ENCODE measurements around the gene NEMF. TPM values are rescaled to one million over a fixed set of nuclear protein-coding genes. Genes with fewer than 3 reads are reported as not detected.
"Not testable (repeated sequence)": the region's sequence is repeated elsewhere in the genome, so short reads cannot be mapped to it uniquely, and the experiment has no call there.

Gene NEMF
- total RNA-seq, 2 donors from 2014 or later = 75.1 to 82.6 TPM

- Mint-ChIP-seq H3K36me3 (ENCODE audit: low read depth) (peaks cover 70% of the 10 kb centered on the region), H3K4me1 (no peaks in the 10 kb centered on the region), H3K9me3 (no peaks in the 10 kb centered on the region), H3K27me3 (ENCODE audit: insufficient read depth) (no peaks in the 10 kb centered on the region), H3K4me3 (no peak overlapping the region), H3K27ac (no peak overlapping the region)
- DNase-seq = no peak
- no peaks in the 10 kb centered on the region for H3K27me3 ChIP-seq (ENCODE audit: control insufficient read depth, insufficient read depth, low read length, poor library complexity, severe bottlenecking)
- H3K27ac ChIP-seq (ENCODE audit: low read depth, low read length) = no peak overlapping the region
- no peaks in the 10 kb centered on the region for H3K9me3 ChIP-seq (ENCODE audit: control insufficient read depth, low read length)
- WGBS, 2 experiments (ENCODE audit: insufficient coverage in 1 of 2, insufficient read length in 1 of 2) = 95% methylated on average over 2 to 3 of the region's 3 CpGs
- no peak overlapping the region for H3K4me3 ChIP-seq (ENCODE audit: low read length)
- TF ChIP-seq CTCF (conservative IDR thresholded peaks at IDR 0.05) = no peak
- no peak overlapping the region for H3K9ac ChIP-seq (ENCODE audit: extremely low read depth, low read length, poor library complexity, severe bottlenecking)
- peaks cover 98% of the 10 kb centered on the region for H3K36me3 ChIP-seq (ENCODE audit: control insufficient read depth, insufficient read depth, low read length)
- H3K4me1 ChIP-seq (ENCODE audit: control insufficient read depth, insufficient read depth, low read length) = no peaks in the 10 kb centered on the region
These were observed 69.1 kb downstream of the NEMF start for GRCh38 chr14:49783394-49784014.

GRCh38 chr14:49781040-49781439 lies 71.5 kb downstream of the NEMF start:
- H3K9me3 Mint-ChIP-seq; H3K9ac ChIP-seq (ENCODE audit: extremely low read depth, low read length, poor library complexity, severe bottlenecking); H3K9me3 ChIP-seq (ENCODE audit: control insufficient read depth, low read length); H3K4me1 Mint-ChIP-seq; H3K4me3 Mint-ChIP-seq; H3K4me1 ChIP-seq (ENCODE audit: control insufficient read depth, insufficient read depth, low read length); H3K4me3 ChIP-seq (ENCODE audit: low read length); H3K27ac Mint-ChIP-seq; DNase-seq; H3K27me3 Mint-ChIP-seq (ENCODE audit: insufficient read depth); H3K27me3 ChIP-seq (ENCODE audit: control insufficient read depth, insufficient read depth, low read length, poor library complexity, severe bottlenecking); H3K27ac ChIP-seq (ENCODE audit: low read depth, low read length): not testable (repeated sequence)
- peaks cover 88% of the 10 kb centered on the region for H3K36me3 ChIP-seq (ENCODE audit: control insufficient read depth, insufficient read depth, low read length)
- WGBS, 2 experiments (ENCODE audit: insufficient coverage in 1 of 2, insufficient read length in 1 of 2) = 90 to 97% methylated on average over 6 to 7 of the region's 7 CpGs
- peaks cover 66% of the 10 kb centered on the region for H3K36me3 Mint-ChIP-seq (ENCODE audit: low read depth)

GRCh38 chr14:49778421-49778820 lies 74.2 kb downstream of the NEMF start:
- H3K27me3 ChIP-seq (ENCODE audit: control insufficient read depth, insufficient read depth, low read length, poor library complexity, severe bottlenecking) = no peaks in the 10 kb centered on the region
- no peak overlapping the region for H3K27ac ChIP-seq (ENCODE audit: low read depth, low read length)
- H3K27me3 Mint-ChIP-seq (ENCODE audit: insufficient read depth) = no peaks in the 10 kb centered on the region
- H3K27ac Mint-ChIP-seq = no peak overlapping the region
- H3K9me3 Mint-ChIP-seq = no peaks in the 10 kb centered on the region
- H3K9ac ChIP-seq (ENCODE audit: extremely low read depth, low read length, poor library complexity, severe bottlenecking) = no peak overlapping the region
- no peak for DNase-seq
- H3K4me1 Mint-ChIP-seq = no peaks in the 10 kb centered on the region
- H3K9me3 ChIP-seq (ENCODE audit: control insufficient read depth, low read length) = no peaks in the 10 kb centered on the region
- TF ChIP-seq CTCF (conservative IDR thresholded peaks at IDR 0.05) = no peak
- H3K36me3 Mint-ChIP-seq (ENCODE audit: low read depth) = peaks cover 65% of the 10 kb centered on the region
- H3K36me3 ChIP-seq (ENCODE audit: control insufficient read depth, insufficient read depth, low read length) = peaks cover 82% of the 10 kb centered on the region
- H3K4me1 ChIP-seq (ENCODE audit: control insufficient read depth, insufficient read depth, low read length) = no peaks in the 10 kb centered on the region
- 96% methylated on average over 2 of the region's 2 CpGs; no CpG with 5 or more reads in 1 of the 2 experiments for WGBS, 2 experiments (ENCODE audit: insufficient coverage in 1 of 2, insufficient read length in 1 of 2)
- no peak overlapping the region for H3K4me3 Mint-ChIP-seq
- no peak overlapping the region for H3K4me3 ChIP-seq (ENCODE audit: low read length)

GRCh38 chr14:49774106-49774505 lies 78.5 kb downstream of the NEMF start:
- Mint-ChIP-seq H3K4me3 (no peak overlapping the region), H3K27ac (no peak overlapping the region), H3K27me3 (ENCODE audit: insufficient read depth) (no peaks in the 10 kb centered on the region), H3K36me3 (ENCODE audit: low read depth) (peaks cover 41% of the 10 kb centered on the region), H3K9me3 (no peaks in the 10 kb centered on the region), H3K4me1 (peaks cover 12% of the 10 kb centered on the region)
- Histone ChIP-seq H3K9ac (ENCODE audit: extremely low read depth, low read length, poor library complexity, severe bottlenecking) (no peak overlapping the region), H3K27me3 (ENCODE audit: control insufficient read depth, insufficient read depth, low read length, poor library complexity, severe bottlenecking) (no peaks in the 10 kb centered on the region), H3K4me3 (ENCODE audit: low read length) (no peak overlapping the region), H3K27ac (ENCODE audit: low read depth, low read length) (no peak overlapping the region), H3K36me3 (ENCODE audit: control insufficient read depth, insufficient read depth, low read length) (peaks cover 50% of the 10 kb centered on the region), H3K4me1 (ENCODE audit: control insufficient read depth, insufficient read depth, low read length) (peaks cover 6% of the 10 kb centered on the region), H3K9me3 (ENCODE audit: control insufficient read depth, low read length) (no peaks in the 10 kb centered on the region)
- no peak for TF ChIP-seq CTCF (conservative IDR thresholded peaks at IDR 0.05)
- no CpG with 5 or more reads among the region's 1 CpG for WGBS, 2 experiments (ENCODE audit: insufficient coverage in 1 of 2, insufficient read length in 1 of 2)
- no peak for DNase-seq

GRCh38 chr14:49771691-49772090 lies 80.9 kb downstream of the NEMF start:
- H3K4me1 ChIP-seq (ENCODE audit: control insufficient read depth, insufficient read depth, low read length); H3K4me3 Mint-ChIP-seq: not testable (repeated sequence)
- WGBS, 2 experiments (ENCODE audit: insufficient coverage in 1 of 2, insufficient read length in 1 of 2) = 95 to 100% methylated on average over 10 of the region's 10 CpGs

More at GRCh38 chr14:49771691-49772090, 80.9 kb downstream of the NEMF start:
- H3K27ac Mint-ChIP-seq; H3K9me3 Mint-ChIP-seq; H3K27ac ChIP-seq (ENCODE audit: low read depth, low read length); DNase-seq; H3K9me3 ChIP-seq (ENCODE audit: control insufficient read depth, low read length); H3K9ac ChIP-seq (ENCODE audit: extremely low read depth, low read length, poor library complexity, severe bottlenecking); H3K27me3 Mint-ChIP-seq (ENCODE audit: insufficient read depth); H3K27me3 ChIP-seq (ENCODE audit: control insufficient read depth, insufficient read depth, low read length, poor library complexity, severe bottlenecking); H3K4me3 ChIP-seq (ENCODE audit: low read length): not testable (repeated sequence)
- Mint-ChIP-seq H3K4me1 (peaks cover 15% of the 10 kb centered on the region), H3K36me3 (ENCODE audit: low read depth) (peaks cover 23% of the 10 kb centered on the region)
- H3K36me3 ChIP-seq (ENCODE audit: control insufficient read depth, insufficient read depth, low read length) = peaks cover 34% of the 10 kb centered on the region

Measured in endodermal cell (in vitro differentiated cells).